ENCODE measurements around the gene GATA5. TPM values are rescaled to one million over a fixed set of nuclear protein-coding genes. Genes with fewer than 3 reads are reported as not detected.

GATA5 gene
- total RNA-seq, 1 donor from 2014 or later, result not detected

DNA sequence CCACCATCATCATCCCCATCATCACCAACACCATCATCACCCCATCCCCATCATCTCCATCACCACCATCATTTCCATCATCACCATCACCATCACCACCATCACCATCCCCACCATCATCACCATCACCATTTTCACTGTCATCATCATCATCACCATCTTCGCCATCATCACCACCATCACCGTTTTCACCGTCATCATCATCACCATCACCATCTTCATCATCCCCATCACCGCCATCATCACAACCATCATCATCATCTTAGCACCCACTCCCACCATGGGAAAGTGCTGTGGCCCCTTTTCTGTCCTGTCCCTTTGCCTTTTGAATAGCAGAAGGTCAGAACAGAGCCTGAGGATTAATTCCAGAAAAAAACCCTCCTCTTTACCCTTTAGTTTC lies 28.5 kb upstream of the GATA5 start:
- no peak for FAIRE-seq
- H3K4me2 ChIP-seq (ENCODE audit: low read length), result no peak overlapping the region
- H3K36me3 Mint-ChIP-seq (ENCODE audit: low read depth, unreplicated experiment), result no peaks in the 10 kb centered on the region

DNA sequence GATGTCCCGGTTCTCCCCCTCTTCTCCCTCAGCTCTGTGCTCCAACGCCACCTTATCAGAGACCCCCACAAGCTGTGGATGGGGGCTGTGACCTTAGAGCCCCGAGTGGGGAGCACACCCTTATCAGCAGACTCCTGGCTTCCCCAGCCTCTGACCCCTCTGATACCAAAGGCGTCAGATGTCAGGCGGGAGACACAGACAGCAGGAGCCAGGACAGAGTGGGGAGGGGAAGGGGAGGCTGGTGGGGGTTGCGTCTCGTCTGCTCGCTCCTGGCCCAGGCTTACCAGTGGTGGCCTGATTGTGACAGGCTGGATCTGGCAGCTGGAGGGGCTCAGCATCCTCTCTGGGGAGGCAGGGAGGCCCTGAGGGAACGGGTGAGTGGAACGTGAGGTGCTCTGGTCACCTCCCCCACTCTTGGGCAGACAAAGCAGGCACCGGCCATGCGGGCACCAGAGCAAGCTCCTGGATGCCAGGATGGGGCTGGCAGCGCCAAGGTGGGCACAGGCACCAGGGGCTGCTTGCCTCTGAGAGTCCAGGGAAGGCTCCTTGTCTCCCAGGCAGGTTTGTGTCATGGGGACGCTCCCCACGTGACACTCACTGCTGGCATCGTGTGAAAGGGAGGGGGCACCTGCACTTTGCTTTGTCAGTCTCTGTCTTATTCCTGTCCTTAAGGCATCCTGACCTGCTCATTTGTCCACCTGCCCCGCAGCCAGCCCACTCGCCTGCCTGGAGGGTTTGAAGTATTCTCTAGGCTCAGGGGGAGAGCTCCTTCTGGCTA lies 27.8 kb upstream of the GATA5 start:
- Mint-ChIP-seq H3K4me1 (ENCODE audit: low read depth, unreplicated experiment) (peaks cover 4% of the 10 kb centered on the region), H3K36me3 (ENCODE audit: low read depth, unreplicated experiment) (no peaks in the 10 kb centered on the region), H3K9me3 (ENCODE audit: unreplicated experiment) (peaks cover 3% of the 10 kb centered on the region), H3K27ac (ENCODE audit: unreplicated experiment) (no peak overlapping the region), H3K27me3 (ENCODE audit: low read depth, unreplicated experiment) (peaks cover 31% of the 10 kb centered on the region), H3K4me3 (ENCODE audit: unreplicated experiment) (no peak overlapping the region)
- Histone ChIP-seq H3K4me1 (ENCODE audit: insufficient read depth, low read length) (no peaks in the 10 kb centered on the region), H3K4me3 (ENCODE audit: insufficient read depth, low read depth, low read length) (no peak overlapping the region), H3K27me3 (ENCODE audit: insufficient read depth, low read length) (no peaks in the 10 kb centered on the region), H3K9me3 (ENCODE audit: insufficient read depth, low read depth, low read length) (no peaks in the 10 kb centered on the region), H3K36me3 (ENCODE audit: insufficient read depth, low read length) (no peaks in the 10 kb centered on the region), H3K79me2 (ENCODE audit: insufficient read depth, low read length) (no peaks in the 10 kb centered on the region), H2AFZ (ENCODE audit: low read depth, low read length) (no peak overlapping the region), H3K27ac (ENCODE audit: low read depth, low read length) (no peak overlapping the region), H3K9ac (ENCODE audit: low read length) (no peak overlapping the region), H3K4me2 (ENCODE audit: low read length) (no peak overlapping the region), H4K20me1 (ENCODE audit: insufficient read depth, low read length) (peaks cover 4% of the 10 kb centered on the region)
- DNase-seq (ENCODE audit: low read depth), result no peak
- no peak for FAIRE-seq
- TF ChIP-seq, protein P1, sequence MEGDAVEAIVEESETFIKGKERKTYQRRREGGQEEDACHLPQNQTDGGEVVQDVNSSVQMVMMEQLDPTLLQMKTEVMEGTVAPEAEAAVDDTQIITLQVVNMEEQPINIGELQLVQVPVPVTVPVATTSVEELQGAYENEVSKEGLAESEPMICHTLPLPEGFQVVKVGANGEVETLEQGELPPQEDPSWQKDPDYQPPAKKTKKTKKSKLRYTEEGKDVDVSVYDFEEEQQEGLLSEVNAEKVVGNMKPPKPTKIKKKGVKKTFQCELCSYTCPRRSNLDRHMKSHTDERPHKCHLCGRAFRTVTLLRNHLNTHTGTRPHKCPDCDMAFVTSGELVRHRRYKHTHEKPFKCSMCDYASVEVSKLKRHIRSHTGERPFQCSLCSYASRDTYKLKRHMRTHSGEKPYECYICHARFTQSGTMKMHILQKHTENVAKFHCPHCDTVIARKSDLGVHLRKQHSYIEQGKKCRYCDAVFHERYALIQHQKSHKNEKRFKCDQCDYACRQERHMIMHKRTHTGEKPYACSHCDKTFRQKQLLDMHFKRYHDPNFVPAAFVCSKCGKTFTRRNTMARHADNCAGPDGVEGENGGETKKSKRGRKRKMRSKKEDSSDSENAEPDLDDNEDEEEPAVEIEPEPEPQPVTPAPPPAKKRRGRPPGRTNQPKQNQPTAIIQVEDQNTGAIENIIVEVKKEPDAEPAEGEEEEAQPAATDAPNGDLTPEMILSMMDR (IDR thresholded peaks at IDR 0.05; ENCODE audit: insufficient read depth, low read depth, low read length), result no peak
- TF ChIP-seq EZH2 (IDR thresholded peaks at IDR 0.05; ENCODE audit: insufficient read depth, low read length), result no peak

More for the DNA sequence above, 28.5 kb upstream of the GATA5 start:
- H3K27ac ChIP-seq (ENCODE audit: low read depth, low read length), result no peak overlapping the region
- H3K27me3 ChIP-seq (ENCODE audit: insufficient read depth, low read length), result no peaks in the 10 kb centered on the region
- no peaks in the 10 kb centered on the region for H3K36me3 ChIP-seq (ENCODE audit: insufficient read depth, low read length)
- Mint-ChIP-seq H3K4me3 (ENCODE audit: unreplicated experiment) (no peak overlapping the region), H3K27me3 (ENCODE audit: low read depth, unreplicated experiment) (peaks cover 30% of the 10 kb centered on the region), H3K9me3 (ENCODE audit: unreplicated experiment) (peaks cover 3% of the 10 kb centered on the region), H3K4me1 (ENCODE audit: low read depth, unreplicated experiment) (peaks cover 4% of the 10 kb centered on the region), H3K27ac (ENCODE audit: unreplicated experiment) (no peak overlapping the region)
- H3K79me2 ChIP-seq (ENCODE audit: insufficient read depth, low read length), result no peaks in the 10 kb centered on the region
- TF ChIP-seq, protein P1 (IDR thresholded peaks at IDR 0.05; ENCODE audit: insufficient read depth, low read depth, low read length), result no peak
- TF ChIP-seq EZH2 (IDR thresholded peaks at IDR 0.05; ENCODE audit: insufficient read depth, low read length), result no peak
- no peak overlapping the region for H3K9ac ChIP-seq (ENCODE audit: low read length)
- no peaks in the 10 kb centered on the region for H3K9me3 ChIP-seq (ENCODE audit: insufficient read depth, low read depth, low read length)
- peaks cover 4% of the 10 kb centered on the region for H4K20me1 ChIP-seq (ENCODE audit: insufficient read depth, low read length)
- no peak for DNase-seq (ENCODE audit: low read depth)
- no peak overlapping the region for H3K4me3 ChIP-seq (ENCODE audit: insufficient read depth, low read depth, low read length)
- H3K4me1 ChIP-seq (ENCODE audit: insufficient read depth, low read length), result no peaks in the 10 kb centered on the region
- no peak overlapping the region for H2AFZ ChIP-seq (ENCODE audit: low read depth, low read length)

DNA sequence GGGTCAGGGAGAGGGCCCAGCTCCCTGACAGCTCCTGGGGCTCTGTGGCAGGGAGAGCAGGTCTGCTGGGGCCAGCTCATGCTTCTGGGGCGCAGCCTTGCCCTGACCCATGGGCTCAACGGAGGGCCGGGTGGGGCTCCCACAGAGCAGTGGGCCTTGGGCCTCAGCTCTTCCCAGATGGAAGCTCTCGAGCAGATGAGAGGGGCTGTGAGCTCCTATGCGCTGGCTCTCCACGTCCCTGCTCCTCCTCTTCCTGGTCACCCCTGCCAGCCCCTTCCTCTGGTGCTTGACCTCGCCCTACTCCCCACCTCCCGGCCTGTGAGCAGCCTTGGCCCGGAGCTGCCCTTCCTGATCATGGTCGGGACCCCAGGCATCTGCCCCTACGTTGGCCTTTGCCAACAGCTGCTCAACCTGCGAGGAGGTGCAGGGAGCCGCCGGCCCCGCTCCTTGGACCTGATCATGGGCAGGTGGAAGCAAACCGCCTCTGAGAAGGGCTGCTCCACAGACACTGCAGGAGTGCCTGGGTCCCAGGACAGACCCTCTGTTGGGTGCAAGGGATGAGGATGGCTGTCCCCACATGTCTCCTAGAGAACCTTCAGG lies 26.8 kb upstream of the GATA5 start:
- Mint-ChIP-seq H3K27me3 (ENCODE audit: low read depth, unreplicated experiment) (peaks cover 31% of the 10 kb centered on the region), H3K4me1 (ENCODE audit: low read depth, unreplicated experiment) (peaks cover 4% of the 10 kb centered on the region), H3K9me3 (ENCODE audit: unreplicated experiment) (peaks cover 3% of the 10 kb centered on the region), H3K4me3 (ENCODE audit: unreplicated experiment) (no peak overlapping the region), H3K36me3 (ENCODE audit: low read depth, unreplicated experiment) (no peaks in the 10 kb centered on the region), H3K27ac (ENCODE audit: unreplicated experiment) (no peak overlapping the region)
- H3K36me3 ChIP-seq (ENCODE audit: insufficient read depth, low read length), result no peaks in the 10 kb centered on the region
- TF ChIP-seq EZH2 (IDR thresholded peaks at IDR 0.05; ENCODE audit: insufficient read depth, low read length), result no peak
- TF ChIP-seq, protein P1 (IDR thresholded peaks at IDR 0.05; ENCODE audit: insufficient read depth, low read depth, low read length), result no peak
- no peaks in the 10 kb centered on the region for H3K79me2 ChIP-seq (ENCODE audit: insufficient read depth, low read length)
- FAIRE-seq (no peak), DNase-seq (ENCODE audit: low read depth) (no peak)
- peaks cover 4% of the 10 kb centered on the region for H4K20me1 ChIP-seq (ENCODE audit: insufficient read depth, low read length)
- H3K4me1 ChIP-seq (ENCODE audit: insufficient read depth, low read length), result no peaks in the 10 kb centered on the region
- H2AFZ ChIP-seq (ENCODE audit: low read depth, low read length), result no peak overlapping the region
- no peak overlapping the region for H3K27ac ChIP-seq (ENCODE audit: low read depth, low read length)
- no peaks in the 10 kb centered on the region for H3K27me3 ChIP-seq (ENCODE audit: insufficient read depth, low read length)
- H3K4me3 ChIP-seq (ENCODE audit: insufficient read depth, low read depth, low read length), result no peak overlapping the region
- H3K9me3 ChIP-seq (ENCODE audit: insufficient read depth, low read depth, low read length), result no peaks in the 10 kb centered on the region
- no peak overlapping the region for H3K4me2 ChIP-seq (ENCODE audit: low read length)
- H3K9ac ChIP-seq (ENCODE audit: low read length), result no peak overlapping the region
